ENCODE results near the gene PRKG2. TPM values are rescaled to one million over a fixed set of nuclear protein-coding genes. Genes with fewer than 3 reads are reported as not detected.

The PRKG2 gene
- total RNA-seq, 1 experiment from 2014 or later, result 0.59 TPM

DNA sequence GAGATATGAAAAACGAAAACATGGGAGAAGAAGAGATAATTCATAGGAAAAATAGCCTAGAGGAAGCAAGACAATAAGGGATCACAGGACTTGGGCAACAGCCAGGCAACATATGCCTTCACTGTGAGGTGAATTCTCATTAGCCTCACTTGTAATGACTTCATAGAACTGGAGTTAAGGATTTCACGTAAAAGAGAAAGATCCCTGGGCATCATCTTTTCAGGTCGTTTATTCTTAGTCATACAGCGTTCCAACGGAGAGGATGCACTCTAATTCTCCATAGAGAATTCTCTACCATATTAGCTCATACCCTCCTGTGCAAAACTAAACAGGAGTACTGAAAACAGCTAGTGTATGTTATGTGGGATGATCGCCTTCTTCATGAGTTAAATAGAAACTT, 1.4 kb downstream of the PRKG2 start:
- POLR2A ChIA-PET, result no interaction called here

DNA sequence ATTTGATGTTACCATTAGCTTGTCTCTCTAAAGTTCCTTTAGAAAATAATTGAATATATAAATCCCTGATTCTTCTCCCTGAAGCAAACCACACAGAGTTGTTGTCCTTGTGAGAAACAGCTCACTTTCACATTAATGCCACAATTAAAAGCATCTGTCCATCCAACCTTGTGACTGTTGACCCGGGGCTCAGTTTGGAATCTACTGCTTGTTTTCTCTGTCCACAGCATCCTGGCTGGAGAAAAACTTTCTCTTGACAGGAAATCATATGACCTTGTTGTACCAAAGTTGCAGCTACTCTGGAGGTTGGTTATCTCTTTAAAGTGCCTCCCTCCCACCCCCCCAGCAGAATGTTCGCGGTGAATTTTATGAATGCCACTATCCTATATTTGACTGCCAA, 3.1 kb downstream of the PRKG2 start:
- ATAC-seq (no peak), DNase-seq (ENCODE audit: low read depth, low spot score) (no peak)
- H3K4me3 ChIP-seq (ENCODE audit: low read depth in 2 of 2, low read length in 2 of 2), result no peak overlapping the region
- intact Hi-C loops (cut with micrococcal nuclease; ENCODE audit: unreplicated experiment), result no loop called here
- H3K27me3 ChIP-seq (ENCODE audit: control insufficient read depth, insufficient read depth, low read length), result peaks cover 2% of the 10 kb centered on the region; the same call in 1 of the 2 replicates
- in situ Hi-C loops (cut with HindIII; ENCODE audit: low pct_unique_long_range_greater_than_20kb, low sequenced_read_pairs), result no loop called here
- no peaks in the 10 kb centered on the region for H3K36me3 ChIP-seq (ENCODE audit: control insufficient read depth, insufficient read depth, low read length)
- TF ChIP-seq TCF7L2 (IDR thresholded peaks at IDR 0.05; ENCODE audit: low read depth, low read length) (no peak), SIN3A (IDR thresholded peaks at IDR 0.05; ENCODE audit: borderline replicate concordance, insufficient read depth, low read depth, low read length) (no peak), POLR2AphosphoS5 (IDR thresholded peaks at IDR 0.05; ENCODE audit: low read depth, low read length) (no peak)
- TF ChIP-seq, protein P1, sequence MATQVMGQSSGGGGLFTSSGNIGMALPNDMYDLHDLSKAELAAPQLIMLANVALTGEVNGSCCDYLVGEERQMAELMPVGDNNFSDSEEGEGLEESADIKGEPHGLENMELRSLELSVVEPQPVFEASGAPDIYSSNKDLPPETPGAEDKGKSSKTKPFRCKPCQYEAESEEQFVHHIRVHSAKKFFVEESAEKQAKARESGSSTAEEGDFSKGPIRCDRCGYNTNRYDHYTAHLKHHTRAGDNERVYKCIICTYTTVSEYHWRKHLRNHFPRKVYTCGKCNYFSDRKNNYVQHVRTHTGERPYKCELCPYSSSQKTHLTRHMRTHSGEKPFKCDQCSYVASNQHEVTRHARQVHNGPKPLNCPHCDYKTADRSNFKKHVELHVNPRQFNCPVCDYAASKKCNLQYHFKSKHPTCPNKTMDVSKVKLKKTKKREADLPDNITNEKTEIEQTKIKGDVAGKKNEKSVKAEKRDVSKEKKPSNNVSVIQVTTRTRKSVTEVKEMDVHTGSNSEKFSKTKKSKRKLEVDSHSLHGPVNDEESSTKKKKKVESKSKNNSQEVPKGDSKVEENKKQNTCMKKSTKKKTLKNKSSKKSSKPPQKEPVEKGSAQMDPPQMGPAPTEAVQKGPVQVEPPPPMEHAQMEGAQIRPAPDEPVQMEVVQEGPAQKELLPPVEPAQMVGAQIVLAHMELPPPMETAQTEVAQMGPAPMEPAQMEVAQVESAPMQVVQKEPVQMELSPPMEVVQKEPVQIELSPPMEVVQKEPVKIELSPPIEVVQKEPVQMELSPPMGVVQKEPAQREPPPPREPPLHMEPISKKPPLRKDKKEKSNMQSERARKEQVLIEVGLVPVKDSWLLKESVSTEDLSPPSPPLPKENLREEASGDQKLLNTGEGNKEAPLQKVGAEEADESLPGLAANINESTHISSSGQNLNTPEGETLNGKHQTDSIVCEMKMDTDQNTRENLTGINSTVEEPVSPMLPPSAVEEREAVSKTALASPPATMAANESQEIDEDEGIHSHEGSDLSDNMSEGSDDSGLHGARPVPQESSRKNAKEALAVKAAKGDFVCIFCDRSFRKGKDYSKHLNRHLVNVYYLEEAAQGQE (IDR thresholded peaks at IDR 0.05; ENCODE audit: insufficient read depth in 1 of 2, low read depth in 2 of 2, low read length in 1 of 2), result no peak
- TF ChIP-seq, protein P2, sequence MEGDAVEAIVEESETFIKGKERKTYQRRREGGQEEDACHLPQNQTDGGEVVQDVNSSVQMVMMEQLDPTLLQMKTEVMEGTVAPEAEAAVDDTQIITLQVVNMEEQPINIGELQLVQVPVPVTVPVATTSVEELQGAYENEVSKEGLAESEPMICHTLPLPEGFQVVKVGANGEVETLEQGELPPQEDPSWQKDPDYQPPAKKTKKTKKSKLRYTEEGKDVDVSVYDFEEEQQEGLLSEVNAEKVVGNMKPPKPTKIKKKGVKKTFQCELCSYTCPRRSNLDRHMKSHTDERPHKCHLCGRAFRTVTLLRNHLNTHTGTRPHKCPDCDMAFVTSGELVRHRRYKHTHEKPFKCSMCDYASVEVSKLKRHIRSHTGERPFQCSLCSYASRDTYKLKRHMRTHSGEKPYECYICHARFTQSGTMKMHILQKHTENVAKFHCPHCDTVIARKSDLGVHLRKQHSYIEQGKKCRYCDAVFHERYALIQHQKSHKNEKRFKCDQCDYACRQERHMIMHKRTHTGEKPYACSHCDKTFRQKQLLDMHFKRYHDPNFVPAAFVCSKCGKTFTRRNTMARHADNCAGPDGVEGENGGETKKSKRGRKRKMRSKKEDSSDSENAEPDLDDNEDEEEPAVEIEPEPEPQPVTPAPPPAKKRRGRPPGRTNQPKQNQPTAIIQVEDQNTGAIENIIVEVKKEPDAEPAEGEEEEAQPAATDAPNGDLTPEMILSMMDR (IDR thresholded peaks at IDR 0.05), result no peak
- ChIA-PET CTCF (interaction anchor here (0.6 kb wide), 1 partner anchor 1001 kb away, joined by 5 read pairs; no protein-coding TSS in a partner anchor), POLR2A (no interaction called here)
- no peaks in the 10 kb centered on the region for H3K9me3 ChIP-seq (ENCODE audit: control insufficient read depth, insufficient read depth, low read depth, low read length)
- no peak overlapping the region for H3K27ac ChIP-seq (ENCODE audit: low read length)
- no peaks in the 10 kb centered on the region for H3K4me1 ChIP-seq (ENCODE audit: control insufficient read depth, insufficient read depth, low read length)
- no TSS peak for BruUV-seq (replicated peaks)

More for the DNA sequence above, 1.4 kb downstream of the PRKG2 start:
- H3K4me3 ChIP-seq (ENCODE audit: low read depth in 2 of 2, low read length in 2 of 2), result no peak overlapping the region; a peak in 1 of 4 replicates
- DNase-seq (ENCODE audit: low read depth, low spot score) (no peak), ATAC-seq (no peak)
- no peak overlapping the region for H3K27ac ChIP-seq (ENCODE audit: low read length)
- intact Hi-C loops (cut with micrococcal nuclease; ENCODE audit: unreplicated experiment), result no loop called here
- H3K36me3 ChIP-seq (ENCODE audit: control insufficient read depth, insufficient read depth, low read length), result no peaks in the 10 kb centered on the region
- in situ Hi-C loops (cut with HindIII; ENCODE audit: low pct_unique_long_range_greater_than_20kb, low sequenced_read_pairs), result no loop called here
- H3K27me3 ChIP-seq (ENCODE audit: control insufficient read depth, insufficient read depth, low read length), result peaks cover 2% of the 10 kb centered on the region; the same call in 1 of the 2 replicates
- CTCF ChIA-PET, result no interaction called here
- H3K9me3 ChIP-seq (ENCODE audit: control insufficient read depth, insufficient read depth, low read depth, low read length), result no peaks in the 10 kb centered on the region
- no TSS peak for BruUV-seq (replicated peaks)
- TF ChIP-seq, protein P1 (IDR thresholded peaks at IDR 0.05; ENCODE audit: insufficient read depth in 1 of 2, low read depth in 2 of 2, low read length in 1 of 2), result no peak
- no peak for TF ChIP-seq SIN3A (IDR thresholded peaks at IDR 0.05; ENCODE audit: borderline replicate concordance, insufficient read depth, low read depth, low read length)
- TF ChIP-seq POLR2AphosphoS5 (IDR thresholded peaks at IDR 0.05; ENCODE audit: low read depth, low read length), result no peak
- TF ChIP-seq, protein P2 (IDR thresholded peaks at IDR 0.05), result no peak
- no peak for TF ChIP-seq TCF7L2 (IDR thresholded peaks at IDR 0.05; ENCODE audit: low read depth, low read length)
- H3K4me1 ChIP-seq (ENCODE audit: control insufficient read depth, insufficient read depth, low read length), result no peaks in the 10 kb centered on the region
